Activated B cell treated with CpG ODN at 0.5 μM for 24 hours (primary cell): Measurements from ENCODE around the gene PXMP2. TPM values are rescaled to one million over a fixed set of nuclear protein-coding genes. Genes with fewer than 3 reads are reported as not detected.

Experiments used
- ATAC-seq: fragments of 200-7000 bp; cut with Tn5 transposase; one replicate; pipeline ENCODE4 v1.10.0; 2021; ENCODE audit warnings: low read depth, mild to moderate bottlenecking, moderate library complexity
- CTCF ChIA-PET: fragments of 350-600 bp; sonication (Branson Sonifier 250); formaldehyde crosslinking; loops from one replicate; lab custom pipeline; 2021; ENCODE audit warnings: antibody characterized with exemption; lab: Charles Lee
- POLR2A ChIA-PET: fragments of 350-600 bp; sonication (Branson Sonifier 250); formaldehyde crosslinking; loops from one replicate; lab custom pipeline; 2021; ENCODE audit warnings: antibody characterized with exemption; lab: Charles Lee
- DNase-seq: peaks from one replicate; pipeline ENCODE4 v3.0.0; 2022
- H3K27ac Mint-ChIP-seq: one replicate; pipeline ENCODE4 v1.8.0; 2020; ENCODE audit warnings: mixed read lengths
- H3K27me3 Mint-ChIP-seq: one replicate; pipeline ENCODE4 v1.8.0; 2021; ENCODE audit warnings: mixed read lengths
- H3K36me3 Mint-ChIP-seq: one replicate; pipeline ENCODE4 v1.8.0; 2021; ENCODE audit warnings: low read depth, mixed read lengths
- H3K4me1 Mint-ChIP-seq: one replicate; pipeline ENCODE4 v1.8.0; 2021; ENCODE audit warnings: mixed read lengths
- H3K4me3 Mint-ChIP-seq: one replicate; pipeline ENCODE4 v1.8.0; 2020; ENCODE audit warnings: mild to moderate bottlenecking, mixed read lengths
- H3K9me3 Mint-ChIP-seq: one replicate; pipeline ENCODE4 v1.8.0; 2020; ENCODE audit warnings: mixed read lengths
- intact Hi-C: fragments of 100-400 bp; cut with micrococcal nuclease; formaldehyde crosslinking; loops from one replicate; pipeline ENCODE4 v1.15.1; 2024
- total RNA-seq: library from RNA; stranded (reverse); gene quantifications from 2 replicates; pipeline ENCODE4 v1.2.3, GENCODE V29; 2022
- TF ChIP-seq, protein P1 (sequence below): fragments of 200-600 bp; IDR thresholded peaks from one replicate; pipeline ENCODE4 v1.8.0; 2022; ENCODE audit warnings: antibody characterized with exemption, mild to moderate bottlenecking

Gene PXMP2
- total RNA-seq, 1 donor from 2014 or later: 7.7 TPM

DNA sequence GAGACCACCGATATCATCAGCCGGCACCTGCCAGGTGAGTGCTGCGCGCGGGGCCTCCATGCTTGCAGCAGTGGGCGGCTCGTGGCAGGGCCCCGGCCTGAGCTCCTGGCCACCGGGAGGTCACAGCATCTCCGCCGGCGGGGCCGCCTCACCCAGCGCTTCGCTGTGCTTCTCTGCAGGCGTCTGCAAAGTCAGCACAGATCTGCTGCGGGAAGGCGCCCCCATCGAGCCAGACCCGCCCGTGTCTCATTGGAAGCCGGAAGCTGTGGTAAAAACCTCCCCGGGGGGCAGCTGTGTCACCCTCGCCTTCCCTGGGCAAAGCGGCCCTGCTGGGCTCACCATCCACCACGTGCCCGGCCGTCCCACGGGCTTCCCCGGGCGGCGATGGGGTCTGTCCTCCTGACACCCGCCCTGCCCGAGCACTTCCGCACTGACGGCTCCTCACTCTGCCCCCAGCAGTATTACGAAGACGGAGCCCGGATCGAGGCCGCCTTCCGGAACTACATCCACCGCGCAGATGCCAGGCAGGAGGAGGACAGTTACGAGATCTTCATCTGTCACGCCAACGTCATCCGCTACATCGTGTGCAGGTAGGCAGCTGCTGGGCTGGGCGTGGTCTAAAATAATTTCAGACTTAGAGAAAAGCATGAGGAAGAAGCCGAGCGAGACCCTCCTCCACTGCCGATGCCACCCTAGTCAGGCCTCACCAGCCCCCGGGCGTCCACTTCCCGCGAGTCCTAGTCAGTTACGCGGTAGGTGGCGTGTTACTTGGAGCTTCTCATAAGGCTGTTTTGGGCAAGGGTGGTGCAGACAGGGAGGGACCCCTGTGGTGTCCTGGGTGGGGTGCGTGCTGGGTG, 30.4 kb downstream of the PXMP2 start:
- DNase-seq (no peak), ATAC-seq (no peak)
- TF ChIP-seq, protein P1, sequence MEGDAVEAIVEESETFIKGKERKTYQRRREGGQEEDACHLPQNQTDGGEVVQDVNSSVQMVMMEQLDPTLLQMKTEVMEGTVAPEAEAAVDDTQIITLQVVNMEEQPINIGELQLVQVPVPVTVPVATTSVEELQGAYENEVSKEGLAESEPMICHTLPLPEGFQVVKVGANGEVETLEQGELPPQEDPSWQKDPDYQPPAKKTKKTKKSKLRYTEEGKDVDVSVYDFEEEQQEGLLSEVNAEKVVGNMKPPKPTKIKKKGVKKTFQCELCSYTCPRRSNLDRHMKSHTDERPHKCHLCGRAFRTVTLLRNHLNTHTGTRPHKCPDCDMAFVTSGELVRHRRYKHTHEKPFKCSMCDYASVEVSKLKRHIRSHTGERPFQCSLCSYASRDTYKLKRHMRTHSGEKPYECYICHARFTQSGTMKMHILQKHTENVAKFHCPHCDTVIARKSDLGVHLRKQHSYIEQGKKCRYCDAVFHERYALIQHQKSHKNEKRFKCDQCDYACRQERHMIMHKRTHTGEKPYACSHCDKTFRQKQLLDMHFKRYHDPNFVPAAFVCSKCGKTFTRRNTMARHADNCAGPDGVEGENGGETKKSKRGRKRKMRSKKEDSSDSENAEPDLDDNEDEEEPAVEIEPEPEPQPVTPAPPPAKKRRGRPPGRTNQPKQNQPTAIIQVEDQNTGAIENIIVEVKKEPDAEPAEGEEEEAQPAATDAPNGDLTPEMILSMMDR: no peak
- no peak overlapping the region for H3K27ac Mint-ChIP-seq
- H3K36me3 Mint-ChIP-seq: peaks cover 66% of the 10 kb centered on the region
- intact Hi-C loops: no loop called here
- H3K9me3 Mint-ChIP-seq: no peaks in the 10 kb centered on the region
- H3K4me3 Mint-ChIP-seq: no peak overlapping the region
- ChIA-PET CTCF (no interaction called here), POLR2A (no interaction called here)
- peaks cover 11% of the 10 kb centered on the region for H3K4me1 Mint-ChIP-seq
- H3K27me3 Mint-ChIP-seq: no peaks in the 10 kb centered on the region

DNA sequence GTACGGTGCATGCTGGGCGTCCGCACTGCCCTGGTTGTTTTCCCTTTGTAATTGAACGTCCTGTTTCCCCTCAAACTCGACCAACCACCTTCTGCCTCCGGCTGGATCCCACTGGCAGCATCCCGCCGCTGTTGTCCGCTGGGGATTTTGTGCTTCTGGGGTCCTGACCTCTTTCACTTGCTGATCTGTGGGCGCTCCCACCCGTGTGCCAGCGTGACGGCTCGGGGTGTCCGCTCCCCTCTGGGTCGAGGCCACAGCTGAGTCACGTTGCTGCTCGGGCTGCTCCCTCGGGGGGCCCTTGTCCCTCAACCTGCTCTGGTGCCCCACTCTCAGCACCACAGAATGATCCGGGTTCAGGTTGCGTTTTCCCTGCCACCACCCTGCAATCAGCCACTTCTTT, 31.3 kb downstream of the PXMP2 start:
- TF ChIP-seq, protein P1: no peak
- intact Hi-C loops: no loop called here
- H3K36me3 Mint-ChIP-seq: peaks cover 72% of the 10 kb centered on the region
- no peaks in the 10 kb centered on the region for H3K9me3 Mint-ChIP-seq
- no peak overlapping the region for H3K4me3 Mint-ChIP-seq
- DNase-seq: no peak
- H3K27me3 Mint-ChIP-seq: no peaks in the 10 kb centered on the region
- ChIA-PET POLR2A (no interaction called here), CTCF (no interaction called here)
- peaks cover 3% of the 10 kb centered on the region for H3K4me1 Mint-ChIP-seq
- no peak overlapping the region for H3K27ac Mint-ChIP-seq
- ATAC-seq: no peak

DNA sequence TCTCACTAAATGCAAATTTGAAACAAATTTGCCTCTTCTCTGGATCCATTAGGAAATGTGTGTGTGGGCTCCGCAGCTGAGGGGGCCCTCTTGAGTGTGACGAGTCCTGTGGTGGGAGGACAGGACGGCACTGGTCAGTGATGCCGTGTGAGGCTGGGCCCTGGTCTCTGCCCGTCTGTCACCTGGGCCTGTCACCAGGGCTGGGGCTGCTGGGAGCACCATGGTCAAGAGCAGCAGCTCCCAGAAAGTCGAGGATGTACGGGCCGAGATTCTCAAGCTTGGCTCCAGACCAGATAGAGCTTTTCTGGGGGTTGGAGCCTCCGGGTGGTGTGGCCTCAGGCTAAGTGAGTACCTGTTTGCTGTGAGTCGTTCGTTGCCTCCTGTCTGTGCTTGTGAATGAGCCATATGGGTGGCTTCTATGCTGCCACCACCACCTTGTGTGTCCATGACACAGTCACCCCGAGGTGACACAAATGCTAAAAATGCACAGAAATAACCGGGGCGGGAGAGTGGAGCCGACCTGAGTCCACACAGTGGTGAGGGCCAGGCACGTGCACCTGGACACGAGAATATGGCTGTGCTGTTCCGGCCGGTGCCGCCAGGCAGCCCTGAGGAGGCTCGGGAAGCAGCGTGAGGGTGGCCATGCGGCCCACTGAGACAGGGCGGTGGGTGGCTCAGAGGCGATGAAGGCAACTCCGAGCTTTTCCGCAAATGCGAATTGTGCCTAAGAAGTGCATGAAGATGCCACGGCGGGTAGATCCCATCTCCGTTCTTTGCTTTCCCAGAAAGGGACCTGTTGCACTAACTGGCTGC, 32.0 kb downstream of the PXMP2 start:
- H3K9me3 Mint-ChIP-seq: no peaks in the 10 kb centered on the region
- H3K36me3 Mint-ChIP-seq: peaks cover 77% of the 10 kb centered on the region
- H3K27me3 Mint-ChIP-seq: no peaks in the 10 kb centered on the region
- H3K4me3 Mint-ChIP-seq: no peak overlapping the region
- no peak for DNase-seq
- no peak overlapping the region for H3K27ac Mint-ChIP-seq
- CTCF ChIA-PET: no interaction called here
- POLR2A ChIA-PET: no interaction called here
- intact Hi-C loops: no loop called here
- H3K4me1 Mint-ChIP-seq: peaks cover 3% of the 10 kb centered on the region
- TF ChIP-seq, protein P1: no peak
- no peak for ATAC-seq

DNA sequence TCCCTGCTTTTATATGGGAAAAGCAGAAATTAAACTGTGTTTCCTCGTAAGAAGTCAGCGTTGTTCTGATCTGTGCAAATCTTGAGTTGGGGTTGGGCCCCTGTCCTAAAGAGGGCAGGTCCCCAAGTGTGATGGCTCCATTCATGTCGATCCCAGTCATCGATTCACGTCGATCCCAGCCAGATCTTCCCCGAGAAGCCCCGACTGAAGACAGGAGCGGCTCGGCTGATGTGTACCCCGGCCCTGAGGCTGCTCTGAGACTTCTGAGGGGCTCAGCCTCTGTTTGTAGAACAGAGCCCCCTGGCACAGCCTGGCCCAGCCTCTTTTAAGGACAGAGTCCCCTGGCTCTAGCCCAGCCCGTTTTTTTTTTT, 32.6 kb downstream of the PXMP2 start:
- intact Hi-C loops: no loop called here
- CTCF ChIA-PET: no interaction called here
- no peak overlapping the region for H3K27ac Mint-ChIP-seq

More for the DNA sequence above, 32.6 kb downstream of the PXMP2 start:
- Mint-ChIP-seq H3K27me3 (no peaks in the 10 kb centered on the region), H3K4me1 (no peaks in the 10 kb centered on the region), H3K36me3 (peaks cover 78% of the 10 kb centered on the region), H3K9me3 (no peaks in the 10 kb centered on the region), H3K4me3 (no peak overlapping the region)
- DNase-seq (no peak), ATAC-seq (no peak)
- POLR2A ChIA-PET: no interaction called here
- TF ChIP-seq, protein P1: no peak
